GM12865 (cell line): ENCODE data around the gene OGT.
"Not testable (repeated sequence)": the region's sequence is repeated elsewhere in the genome, so short reads cannot be mapped to it uniquely, and the experiment has no call there.

Source experiments
- DNase-seq: peaks from one replicate; pipeline ENCODE4 v3.0.0; 2010; ENCODE audit warnings: low read depth
- H3K4me3 ChIP-seq: 2 replicates; pipeline ENCODE4 v1.5.1; 2011; ENCODE audit warnings: mild to moderate bottlenecking, low read depth, low read length, control low read depth
- CTCF ChIP-seq: IDR thresholded peaks from 2 replicates; pipeline ENCODE4 v1.5.1; 2011; ENCODE audit warnings: low read length, control low read depth, low read depth, inconsistent platforms; ENCODE audit not compliant: insufficient read depth; ENCODE audit errors: missing control alignments

OGT gene

GRCh38 chrX:71532753-71533425, at the start of gene OGT:
TSS of gene OGT (plus strand) at chrX:71533104. CDS start at chrX:71533300, 196 bp downstream.
- DNase-seq, result peak; percentile 99
- H3K4me3 ChIP-seq, result peak within 1 kb of the TSS; percentile 85
- TF ChIP-seq CTCF, result no peak

GRCh38 chrX:71487814-71488213, 45.1 kb upstream of the OGT start:
- no peak for DNase-seq
- TF ChIP-seq CTCF, result no peak
- H3K4me3 ChIP-seq, result no peak overlapping the region

GRCh38 chrX:71489540-71489939, 43.4 kb upstream of the OGT start:
- no peak for DNase-seq
- TF ChIP-seq CTCF, result no peak
- H3K4me3 ChIP-seq, result no peak overlapping the region

- H3K4me3 ChIP-seq, result peak overlapping the region; percentile 66
- DNase-seq, result peak; percentile 73
- TF ChIP-seq CTCF, result no peak
Measured at GRCh38 chrX:71492231-71493065, 40.5 kb upstream of the OGT start.

GRCh38 chrX:71493111-71493613, 39.7 kb upstream of the OGT start:
- peak overlapping the region; percentile 66 for H3K4me3 ChIP-seq
- no peak for DNase-seq
- TF ChIP-seq CTCF, result no peak

- not testable (repeated sequence) for DNase-seq
Measured at GRCh38 chrX:71495979-71496378, 36.9 kb upstream of the OGT start.

GRCh38 chrX:71496476-71496875, 36.4 kb upstream of the OGT start:
- no peak for DNase-seq
- no peak overlapping the region for H3K4me3 ChIP-seq
- TF ChIP-seq CTCF, result no peak

More at GRCh38 chrX:71495979-71496378, 36.9 kb upstream of the OGT start:
- not testable (repeated sequence) for H3K4me3 ChIP-seq

GRCh38 chrX:71502080-71502479, 30.8 kb upstream of the OGT start:
- DNase-seq, H3K4me3 ChIP-seq: not testable (repeated sequence)
